Suppressor macrophage (primary cell): ENCODE results near the gene IMP4.
A peak's percentile ranks its signal among the peaks of the same experiment; 100 is the strongest.
"Not testable (repeated sequence)": the region's sequence is repeated elsewhere in the genome, so short reads cannot be mapped to it uniquely, and the experiment has no call there.

Experiments
- DNase-seq, 4 experiments: peaks; one replicate each; pipeline ENCODE4 v3.0.0-alpha.2; 2020 to 2022
- total RNA-seq, 17 experiments: gene quantifications; one replicate each; lab custom pipeline; 2026; ENCODE audit warnings: mixed read lengths in 6 of 17, inconsistent platforms in 3 of 17; lab: John Stamatoyannopoulos, UW

Gene IMP4, protein sequence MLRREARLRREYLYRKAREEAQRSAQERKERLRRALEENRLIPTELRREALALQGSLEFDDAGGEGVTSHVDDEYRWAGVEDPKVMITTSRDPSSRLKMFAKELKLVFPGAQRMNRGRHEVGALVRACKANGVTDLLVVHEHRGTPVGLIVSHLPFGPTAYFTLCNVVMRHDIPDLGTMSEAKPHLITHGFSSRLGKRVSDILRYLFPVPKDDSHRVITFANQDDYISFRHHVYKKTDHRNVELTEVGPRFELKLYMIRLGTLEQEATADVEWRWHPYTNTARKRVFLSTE
- total RNA-seq, result 17.9 to 58.0 (median 31.8) reads per million in 17 experiments

DNA sequence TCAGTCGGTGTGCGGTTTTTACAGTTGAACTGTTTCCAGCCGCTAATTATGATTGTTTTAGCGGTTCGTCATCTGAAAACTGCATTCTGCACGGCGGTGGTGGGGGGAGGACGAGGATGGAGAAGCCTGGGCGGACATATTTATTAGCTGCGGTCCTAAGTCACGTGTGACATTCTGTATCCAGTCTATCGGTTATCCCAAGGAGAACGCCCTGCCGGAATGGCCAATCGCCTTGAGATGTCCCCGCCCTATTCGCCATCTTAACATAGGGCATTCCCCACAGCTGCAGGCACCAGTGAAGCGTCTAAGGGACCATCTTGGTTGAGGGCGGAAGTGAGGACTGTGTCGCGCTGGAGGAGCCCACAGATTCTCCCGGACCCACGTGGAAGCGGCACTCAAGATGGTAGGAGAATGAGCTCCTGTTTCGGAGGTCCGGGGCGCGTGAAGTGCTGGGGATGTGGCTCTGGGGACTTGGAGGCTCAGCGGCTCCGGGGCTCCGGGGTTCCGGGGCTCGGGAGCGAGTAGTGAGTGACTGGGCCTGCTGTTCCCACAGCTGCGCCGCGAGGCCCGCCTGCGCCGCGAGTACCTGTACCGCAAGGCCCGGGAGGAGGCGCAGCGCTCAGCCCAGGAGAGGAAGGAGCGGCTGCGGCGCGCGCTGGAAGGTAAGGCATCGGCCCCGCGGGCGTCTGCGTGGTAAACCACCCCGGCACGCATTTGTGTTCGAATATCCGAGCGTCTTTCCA lies at the start of gene IMP4:
Gene IMP4 (plus strand): TSS at position 365 of the 743 bp plus-strand sequence. CDS start 36 bp downstream, at position 401.
- DNase-seq, result peak; percentile 97 to 99 (median 98)

DNA sequence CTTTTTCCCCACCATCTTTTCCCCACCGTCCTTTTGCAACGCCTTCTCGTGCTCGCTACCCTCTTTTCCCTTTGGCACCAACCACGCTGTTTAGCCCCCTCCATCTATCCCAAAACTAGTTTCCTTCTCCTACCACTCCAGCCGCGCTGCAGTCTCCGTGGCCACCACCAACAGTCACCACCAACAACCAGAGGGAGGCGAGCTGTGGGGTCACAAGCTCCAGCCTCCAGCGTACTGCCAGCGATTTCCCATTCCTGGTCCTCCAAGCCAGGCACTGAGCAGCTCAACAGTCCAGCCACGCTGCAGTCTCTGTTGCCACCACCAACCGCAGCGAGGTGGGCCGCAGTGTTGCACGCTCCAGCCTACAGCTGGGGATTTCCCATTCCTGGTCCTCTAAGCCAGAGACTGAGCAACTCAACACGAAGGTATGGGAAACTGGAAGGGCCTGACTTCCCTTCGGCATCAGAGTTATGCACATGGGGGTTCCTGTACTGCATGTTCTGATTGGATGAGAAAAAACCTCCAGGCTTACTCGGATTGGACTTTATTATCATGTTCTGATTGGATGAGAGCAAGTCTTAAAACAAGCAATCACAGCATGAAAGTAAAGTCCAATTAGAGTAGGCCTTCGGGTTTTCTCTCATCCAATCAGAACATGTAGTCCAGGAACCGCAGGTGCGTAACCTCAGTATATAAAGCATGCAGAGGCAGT lies 42.3 kb upstream of the IMP4 start:
- DNase-seq, result no peak

- no peak for DNase-seq
Observed at GRCh38 chr2:130300970-130301348, 41.7 kb upstream of the IMP4 start.

- DNase-seq, result no peak
Observed at GRCh38 chr2:130302164-130302886, 40.4 kb upstream of the IMP4 start.

DNA sequence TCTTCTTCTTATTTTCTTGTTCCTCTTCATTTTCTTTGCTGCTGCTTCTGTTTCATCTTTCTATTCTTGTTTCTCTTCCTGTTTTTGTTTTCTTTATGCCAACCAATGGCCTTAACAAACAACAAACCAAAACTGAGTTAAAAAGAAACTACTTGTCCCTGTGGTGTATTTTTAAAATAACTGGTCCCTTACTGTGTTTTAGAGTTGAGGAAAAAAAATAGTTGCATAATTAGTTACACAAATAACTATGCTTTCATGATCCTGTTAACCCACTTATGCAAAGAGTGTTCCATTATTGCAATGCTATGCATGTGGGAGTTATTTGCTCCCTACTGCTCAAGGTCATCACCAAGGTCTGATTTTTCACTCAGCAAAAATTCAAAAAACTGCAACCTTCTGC lies 39.5 kb upstream of the IMP4 start:
- no peak for DNase-seq

GRCh38 chr2:130304726-130305125 lies 38.0 kb upstream of the IMP4 start:
- DNase-seq, result no peak

DNA sequence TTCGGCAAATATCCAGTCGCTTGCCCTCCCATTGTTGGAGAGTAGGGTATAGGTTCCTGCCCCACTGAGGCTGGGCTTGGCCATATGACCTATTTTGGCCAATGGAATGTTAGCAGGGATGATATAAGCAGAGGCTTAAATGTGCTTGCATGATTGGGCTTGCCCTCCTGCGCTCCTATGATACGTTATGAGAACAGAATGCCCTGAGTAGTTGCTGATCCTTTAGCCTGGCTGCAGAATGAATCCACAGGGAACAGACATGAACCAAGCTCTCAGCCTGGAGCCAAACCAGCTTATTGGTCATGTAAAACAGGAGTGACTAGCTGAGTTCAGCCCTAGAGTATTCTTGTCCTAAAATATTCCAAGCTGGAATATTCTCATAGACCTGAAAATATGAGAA lies 34.8 kb upstream of the IMP4 start:
- DNase-seq, result no peak

DNA sequence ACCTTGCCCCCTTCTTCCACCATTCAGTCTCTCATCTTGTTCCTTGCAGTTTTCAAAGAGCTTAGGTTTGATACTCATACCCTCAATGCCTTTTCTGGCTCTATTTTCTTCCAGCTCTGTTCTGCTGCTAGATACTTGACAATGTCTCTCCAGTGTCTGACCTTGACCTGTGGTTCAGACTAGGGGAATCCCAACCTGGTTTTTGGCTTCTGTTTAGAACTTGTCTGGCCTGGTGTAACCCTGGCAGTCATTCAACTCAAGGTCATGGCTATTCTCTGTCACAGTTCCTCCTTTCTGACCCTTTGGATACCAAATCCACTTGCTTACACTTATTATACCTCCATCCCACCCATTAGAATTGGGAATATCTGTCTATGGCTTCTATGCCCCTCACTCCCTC lies 31.8 kb upstream of the IMP4 start:
- no peak for DNase-seq

GRCh38 chr2:130313812-130314334 lies 28.8 kb upstream of the IMP4 start:
- no peak for DNase-seq

DNA sequence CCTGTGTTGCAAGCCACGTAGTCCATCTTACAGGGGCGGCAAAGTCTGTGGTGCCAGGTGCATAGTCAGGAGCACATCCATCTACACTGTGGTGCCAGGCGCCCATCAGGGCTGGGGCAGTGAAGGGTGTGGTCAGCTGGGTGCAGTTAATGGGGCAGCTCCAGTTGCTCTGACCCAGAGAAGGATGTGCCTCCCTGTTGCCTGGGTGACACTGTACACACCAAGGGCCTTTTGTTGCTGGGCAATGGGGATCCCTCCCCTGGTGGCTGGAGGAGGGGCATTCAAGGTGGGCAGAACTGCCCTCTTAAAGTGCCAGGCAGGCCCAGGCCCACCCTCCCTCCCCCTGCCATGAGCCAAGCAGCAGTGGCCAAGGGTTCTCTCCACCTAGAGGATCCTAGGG lies 28.3 kb upstream of the IMP4 start:
- no peak for DNase-seq

- no peak for DNase-seq
Observed at GRCh38 chr2:130316596-130316995, 26.1 kb upstream of the IMP4 start.

DNA sequence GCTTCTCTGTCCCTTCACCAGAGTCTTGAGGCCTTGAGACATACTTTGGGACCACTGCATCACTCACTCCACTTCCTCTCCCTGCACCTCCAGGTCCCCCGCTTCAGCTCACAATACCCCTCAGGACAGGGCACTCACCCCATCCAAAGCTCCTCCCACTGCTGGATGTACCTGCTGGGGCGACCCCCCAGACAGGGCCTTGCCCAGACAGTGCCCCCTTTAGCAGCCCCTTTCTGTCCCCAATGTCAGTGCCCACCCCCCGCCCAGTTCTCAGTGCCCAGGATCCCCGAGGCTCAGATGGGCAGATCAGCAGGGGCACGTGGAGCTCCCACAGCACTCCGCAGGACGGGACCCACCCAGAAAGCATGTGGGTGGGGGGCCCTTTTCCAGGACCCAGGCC lies 23.8 kb upstream of the IMP4 start:
- no peak for DNase-seq

DNA sequence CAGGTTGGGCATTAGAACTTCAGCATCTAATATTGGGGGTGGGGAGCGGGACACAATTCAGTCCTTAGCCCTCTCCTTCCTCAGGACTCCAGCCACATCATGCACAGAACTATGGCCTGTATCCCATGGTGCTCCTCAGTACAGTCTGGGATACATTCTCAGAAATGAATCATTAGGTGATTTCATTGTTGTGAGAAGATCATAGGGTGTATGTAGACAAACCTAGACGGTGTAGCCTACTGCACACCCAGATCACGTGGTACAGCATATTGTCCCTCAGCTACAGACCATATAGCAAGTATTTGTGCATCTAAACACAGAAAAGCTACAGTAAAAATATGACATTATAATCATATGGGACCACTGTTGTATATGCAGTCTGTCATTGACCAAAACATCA lies 23.2 kb upstream of the IMP4 start:
- DNase-seq, result no peak

- no peak for DNase-seq
Observed at GRCh38 chr2:130327703-130328527, 14.8 kb upstream of the IMP4 start.

- DNase-seq, result no peak
Observed at GRCh38 chr2:130328710-130329109, 14.0 kb upstream of the IMP4 start.

- peak; percentile 74 to 86 (median 79) for DNase-seq
Observed at GRCh38 chr2:130332271-130333073, 10.2 kb upstream of the IMP4 start.

GRCh38 chr2:130333253-130333652 lies 9.4 kb upstream of the IMP4 start:
- not testable (repeated sequence) for DNase-seq

DNA sequence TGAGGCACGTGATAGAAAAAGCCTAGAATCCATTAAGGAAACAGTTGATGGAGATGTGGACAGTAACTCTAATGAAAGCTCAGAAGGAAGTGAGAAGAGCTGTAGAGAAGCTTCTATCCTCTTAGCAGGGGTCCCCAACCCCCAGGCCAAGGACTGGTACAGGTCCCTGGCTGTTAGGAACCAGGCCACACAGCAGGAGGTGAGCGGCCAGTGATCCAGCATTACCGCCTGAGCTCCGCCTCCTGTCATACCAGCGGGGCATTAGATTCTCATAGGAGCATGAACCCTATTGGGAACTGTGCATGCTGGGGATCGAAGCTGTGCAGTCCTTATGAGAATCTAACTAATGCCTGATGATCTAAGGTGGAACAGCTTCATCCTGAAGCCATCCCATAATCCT lies 8.7 kb upstream of the IMP4 start:
- no peak for DNase-seq

- no peak for DNase-seq
Observed at GRCh38 chr2:130335226-130335625, 7.5 kb upstream of the IMP4 start.

- DNase-seq, result no peak
Observed at GRCh38 chr2:130336150-130336876, 6.4 kb upstream of the IMP4 start.
